CD4-positive, alpha-beta memory T cell (primary cell): Measurements from ENCODE around the gene TTLL11. TPM values are rescaled to one million over a fixed set of nuclear protein-coding genes. Genes with fewer than 3 reads are reported as not detected.
A peak's percentile ranks its signal among the peaks of the same experiment; 100 is the strongest.

ENCODE experiments used
- CTCF ChIA-PET: fragments of 350-600 bp; sonication (Branson Sonifier 250); formaldehyde crosslinking; loops from one replicate; lab custom pipeline; 2021; ENCODE audit warnings: inconsistent platforms; ENCODE audit not compliant: partially characterized antibody; lab: Charles Lee
- POLR2A ChIA-PET: fragments of 350-600 bp; sonication (Branson Sonifier 250); formaldehyde crosslinking; loops from one replicate; lab custom pipeline; 2021; ENCODE audit not compliant: partially characterized antibody; lab: Charles Lee
- DNase-seq, 5 donors: peaks; one replicate each; pipeline versions ENCODE4 v3.0.0 to v3.0.0-alpha.2; 2020 to 2022; ENCODE audit warnings: mixed read lengths in 1 of 5
- H3K27ac ChIP-seq: one replicate; pipeline ENCODE4 v1.7.0; 2013; ENCODE audit warnings: low read depth, low read length
- H3K27me3 ChIP-seq: 2 replicates; pipeline ENCODE4 v1.7.0; 2013; ENCODE audit warnings: mild to moderate bottlenecking, low read length, moderate library complexity; ENCODE audit not compliant: insufficient read depth
- H3K36me3 ChIP-seq: 2 replicates; pipeline ENCODE4 v1.7.0; 2013; ENCODE audit warnings: mild to moderate bottlenecking, low read length, moderate library complexity; ENCODE audit not compliant: insufficient read depth
- H3K4me1 ChIP-seq: 2 replicates; pipeline ENCODE4 v1.7.0; 2013; ENCODE audit warnings: mild to moderate bottlenecking, low read length, moderate library complexity; ENCODE audit not compliant: insufficient read depth
- H3K4me3 ChIP-seq, 2 donors: one replicate each; pipeline ENCODE4 v1.7.0; 2013; ENCODE audit warnings: low read length in 2 of 2, mild to moderate bottlenecking in 1 of 2
- H3K9me3 ChIP-seq, 2 donors: one replicate each; pipeline ENCODE4 v1.7.0; 2013; ENCODE audit warnings: low read length in 2 of 2, control low read depth in 1 of 2; ENCODE audit not compliant: control insufficient read depth in 1 of 2
- H3K27ac Mint-ChIP-seq, 7 donors: one replicate each; pipeline ENCODE4 v1.8.0; 2020 to 2021; ENCODE audit warnings: mixed read lengths in 7 of 7, mild to moderate bottlenecking in 6 of 7, inconsistent platforms in 3 of 7, moderate library complexity in 3 of 7
- H3K27me3 Mint-ChIP-seq, 2 donors: one replicate each; pipeline ENCODE4 v1.8.0; 2020 to 2021; ENCODE audit warnings: mixed read lengths in 2 of 2
- H3K36me3 Mint-ChIP-seq, 2 donors: one replicate each; pipeline ENCODE4 v1.8.0; 2020 to 2021; ENCODE audit warnings: mixed read lengths in 2 of 2, inconsistent platforms in 1 of 2, mild to moderate bottlenecking in 1 of 2
- H3K4me1 Mint-ChIP-seq, 4 donors: one replicate each; pipeline ENCODE4 v1.8.0; 2020 to 2021; ENCODE audit warnings: mixed read lengths in 4 of 4, mild to moderate bottlenecking in 1 of 4
- H3K4me3 Mint-ChIP-seq, 8 donors: one replicate each; pipeline ENCODE4 v1.8.0; 2020 to 2021; ENCODE audit warnings: mixed read lengths in 8 of 8, mild to moderate bottlenecking in 7 of 8, moderate library complexity in 6 of 8, inconsistent platforms in 3 of 8
- H3K9me3 Mint-ChIP-seq, 8 donors: one replicate each; pipeline ENCODE4 v1.8.0; 2020 to 2021; ENCODE audit warnings: mixed read lengths in 8 of 8, mild to moderate bottlenecking in 5 of 8, inconsistent platforms in 3 of 8, moderate library complexity in 1 of 8
- intact Hi-C: fragments of 100-400 bp; cut with micrococcal nuclease; formaldehyde crosslinking; loops from one replicate; pipeline ENCODE4 v1.15.1; 2023
- polyA plus RNA-seq, 2 donors: library from polyadenylated mRNA; unstranded; fragments of 300-500 nt; fragmentation: Illumina TruSeq; gene quantifications; one replicate each; pipeline ENCODE4 v1.2.3, GENCODE V29; 2021
- total RNA-seq, 2 experiments: library from RNA; stranded (reverse); gene quantifications; one replicate each; pipeline ENCODE4 v1.2.3, GENCODE V29; 2021

Gene TTLL11
- total and polyA plus RNA-seq, 4 experiments from 2014 or later = 2.7 to 7.8 (median 3.1) TPM

- Histone ChIP-seq H3K27me3 (no peaks in the 10 kb centered on the region), H3K4me3 (no peak overlapping the region), H3K27ac (no peak overlapping the region), H3K36me3 (no peaks in the 10 kb centered on the region), H3K4me1 (no peaks in the 10 kb centered on the region), H3K9me3 (no peaks in the 10 kb centered on the region)
- Mint-ChIP-seq H3K9me3 (no peaks in the 10 kb centered on the region), H3K4me3 (no peak overlapping the region), H3K36me3 (peaks cover 0 to 4% of the 10 kb centered on the region in 2 donors), H3K4me1 (no peaks in the 10 kb centered on the region), H3K27me3 (no peaks in the 10 kb centered on the region), H3K27ac (no peak overlapping the region)
- ChIA-PET CTCF (no interaction called here), POLR2A (no interaction called here)
- intact Hi-C loops = no loop called here
- no peak for DNase-seq
Measured at GRCh38 chr9:121860744-121861143, 232.4 kb downstream of the TTLL11 start.

- Mint-ChIP-seq H3K9me3 (no peaks in the 10 kb centered on the region), H3K36me3 (peaks cover 0 to 4% of the 10 kb centered on the region in 2 donors), H3K27me3 (no peaks in the 10 kb centered on the region), H3K4me1 (no peaks in the 10 kb centered on the region), H3K27ac (no peak overlapping the region), H3K4me3 (no peak overlapping the region)
- ChIA-PET CTCF (no interaction called here), POLR2A (no interaction called here)
- no peaks in the 10 kb centered on the region for H3K36me3 ChIP-seq
- H3K4me1 ChIP-seq = no peaks in the 10 kb centered on the region
- intact Hi-C loops = no loop called here
- H3K27ac ChIP-seq = no peak overlapping the region
- H3K4me3 ChIP-seq = no peak overlapping the region
- H3K27me3 ChIP-seq = no peaks in the 10 kb centered on the region
- H3K9me3 ChIP-seq = no peaks in the 10 kb centered on the region
- DNase-seq = no peak
Measured at GRCh38 chr9:121860213-121860612, 232.9 kb downstream of the TTLL11 start.

GRCh38 chr9:121859646-121860045 is 233.5 kb downstream of the TTLL11 start:
- Mint-ChIP-seq H3K4me1 (no peaks in the 10 kb centered on the region), H3K36me3 (peaks cover 0 to 4% of the 10 kb centered on the region in 2 donors), H3K9me3 (no peaks in the 10 kb centered on the region), H3K4me3 (no peak overlapping the region), H3K27me3 (no peaks in the 10 kb centered on the region), H3K27ac (peak overlapping the region in 1 of 7 donors; percentile 77)
- Histone ChIP-seq H3K4me1 (no peaks in the 10 kb centered on the region), H3K9me3 (no peaks in the 10 kb centered on the region), H3K27me3 (no peaks in the 10 kb centered on the region), H3K27ac (no peak overlapping the region), H3K4me3 (no peak overlapping the region), H3K36me3 (no peaks in the 10 kb centered on the region)
- POLR2A ChIA-PET = no interaction called here
- CTCF ChIA-PET = no interaction called here
- intact Hi-C loops = no loop called here
- no peak for DNase-seq

- Mint-ChIP-seq H3K4me3 (no peak overlapping the region), H3K9me3 (no peaks in the 10 kb centered on the region), H3K27ac (no peak overlapping the region), H3K4me1 (no peaks in the 10 kb centered on the region), H3K27me3 (no peaks in the 10 kb centered on the region), H3K36me3 (peaks cover 0 to 4% of the 10 kb centered on the region in 2 donors)
- no peaks in the 10 kb centered on the region for H3K9me3 ChIP-seq
- POLR2A ChIA-PET = no interaction called here
- intact Hi-C loops = no loop called here
- no peaks in the 10 kb centered on the region for H3K36me3 ChIP-seq
- H3K27me3 ChIP-seq = no peaks in the 10 kb centered on the region
- CTCF ChIA-PET = no interaction called here
- DNase-seq = no peak
- H3K27ac ChIP-seq = no peak overlapping the region
- H3K4me3 ChIP-seq = no peak overlapping the region
- H3K4me1 ChIP-seq = no peaks in the 10 kb centered on the region
Measured at GRCh38 chr9:121858788-121859187, 234.3 kb downstream of the TTLL11 start.

- no peaks in the 10 kb centered on the region for H3K9me3 Mint-ChIP-seq
- Histone ChIP-seq H3K27me3 (no peaks in the 10 kb centered on the region), H3K4me3 (no peak overlapping the region), H3K36me3 (no peaks in the 10 kb centered on the region), H3K9me3 (no peaks in the 10 kb centered on the region), H3K4me1 (no peaks in the 10 kb centered on the region), H3K27ac (no peak overlapping the region)
- intact Hi-C loops = no loop called here
- peaks cover 0 to 4% of the 10 kb centered on the region in 2 donors for H3K36me3 Mint-ChIP-seq
- DNase-seq = no peak
- no peaks in the 10 kb centered on the region for H3K4me1 Mint-ChIP-seq
- H3K27me3 Mint-ChIP-seq = no peaks in the 10 kb centered on the region
- no peak overlapping the region for H3K27ac Mint-ChIP-seq
- no peak overlapping the region for H3K4me3 Mint-ChIP-seq
- ChIA-PET POLR2A (no interaction called here), CTCF (no interaction called here)
Measured at GRCh38 chr9:121857928-121858327, 235.2 kb downstream of the TTLL11 start.

GRCh38 chr9:121855476-121855875 is 237.6 kb downstream of the TTLL11 start:
- ChIA-PET CTCF (no interaction called here), POLR2A (no interaction called here)
- Histone ChIP-seq H3K4me1 (no peaks in the 10 kb centered on the region), H3K4me3 (no peak overlapping the region), H3K36me3 (no peaks in the 10 kb centered on the region), H3K9me3 (no peaks in the 10 kb centered on the region), H3K27me3 (no peaks in the 10 kb centered on the region), H3K27ac (no peak overlapping the region)
- intact Hi-C loops = no loop called here
- Mint-ChIP-seq H3K9me3 (peaks cover 0 to 3% (median under 1%) of the 10 kb centered on the region in 8 donors), H3K27me3 (no peaks in the 10 kb centered on the region), H3K27ac (no peak overlapping the region), H3K4me1 (no peaks in the 10 kb centered on the region), H3K36me3 (peaks cover 0 to 10% of the 10 kb centered on the region in 2 donors), H3K4me3 (no peak overlapping the region)
- DNase-seq = no peak

GRCh38 chr9:121853617-121854395 is 239.3 kb downstream of the TTLL11 start:
- DNase-seq = no peak
- no peaks in the 10 kb centered on the region for H3K27me3 ChIP-seq
- ChIA-PET CTCF (no interaction called here), POLR2A (no interaction called here)
- H3K4me1 ChIP-seq = no peaks in the 10 kb centered on the region
- peaks cover 0 to 11% (median 6%) of the 10 kb centered on the region in 8 donors for H3K9me3 Mint-ChIP-seq
- H3K27ac ChIP-seq = no peak overlapping the region
- no peaks in the 10 kb centered on the region for H3K27me3 Mint-ChIP-seq
- peak overlapping the region in 1 of 7 donors; percentile 29 for H3K27ac Mint-ChIP-seq
- peaks cover 0 to 12% of the 10 kb centered on the region in 2 donors for H3K36me3 Mint-ChIP-seq
- H3K9me3 ChIP-seq = no peaks in the 10 kb centered on the region
- H3K36me3 ChIP-seq = no peaks in the 10 kb centered on the region
- intact Hi-C loops = no loop called here
- no peak overlapping the region for H3K4me3 Mint-ChIP-seq
- no peaks in the 10 kb centered on the region for H3K4me1 Mint-ChIP-seq
- no peak overlapping the region for H3K4me3 ChIP-seq
